ENCODE data around the gene ARSA.
"Not testable (repeated sequence)": the region's sequence is repeated elsewhere in the genome, so short reads cannot be mapped to it uniquely, and the experiment has no call there.

The ARSA gene

GRCh38 chr22:50608058-50608840 lies 19.7 kb downstream of the ARSA start:
- H3K4me1 Mint-ChIP-seq; H3K4me3 Mint-ChIP-seq; DNase-seq; H3K36me3 Mint-ChIP-seq; H3K27ac Mint-ChIP-seq; ATAC-seq (replicated peaks); H3K9me3 Mint-ChIP-seq: not testable (repeated sequence)
- peaks cover 69 to 88% of the 10 kb centered on the region in 2 donors for H3K27me3 Mint-ChIP-seq

- Mint-ChIP-seq H3K27me3 (peaks cover 70 to 88% of the 10 kb centered on the region in 2 donors), H3K4me3 (no peak overlapping the region), H3K4me1 (peaks cover 2 to 6% of the 10 kb centered on the region in 2 donors), H3K9me3 (no peaks in the 10 kb centered on the region), H3K36me3 (no peaks in the 10 kb centered on the region), H3K27ac (peak overlapping the region; percentile 61)
- ATAC-seq (replicated peaks) (no peak), DNase-seq (no peak)
These were observed 20.3 kb downstream of the ARSA start for GRCh38 chr22:50607659-50608020.

- DNase-seq = no peak
- Mint-ChIP-seq H3K27ac (peak overlapping the region; percentile 61), H3K4me1 (peaks cover 5 to 8% of the 10 kb centered on the region in 2 donors), H3K9me3 (no peaks in the 10 kb centered on the region), H3K27me3 (peaks cover 76 to 89% of the 10 kb centered on the region in 2 donors), H3K4me3 (no peak overlapping the region), H3K36me3 (no peaks in the 10 kb centered on the region)
- no peak for ATAC-seq (replicated peaks)
These were observed 20.9 kb downstream of the ARSA start for GRCh38 chr22:50606946-50607658.

GRCh38 chr22:50606165-50606945 lies 21.6 kb downstream of the ARSA start:
- no peaks in the 10 kb centered on the region for H3K9me3 Mint-ChIP-seq
- ATAC-seq (replicated peaks) = no peak

GRCh38 chr22:50605613-50606074 lies 22.3 kb downstream of the ARSA start:
- no peak overlapping the region for H3K27ac Mint-ChIP-seq

More at GRCh38 chr22:50606165-50606945, 21.6 kb downstream of the ARSA start:
- DNase-seq = no peak
- H3K27me3 Mint-ChIP-seq = peaks cover 80 to 89% of the 10 kb centered on the region in 2 donors
- peaks cover 7 to 15% of the 10 kb centered on the region in 2 donors for H3K4me1 Mint-ChIP-seq
- H3K36me3 Mint-ChIP-seq = no peaks in the 10 kb centered on the region
- H3K4me3 Mint-ChIP-seq = no peak overlapping the region
- no peak overlapping the region for H3K27ac Mint-ChIP-seq

GRCh38 chr22:50605002-50605612 lies 22.8 kb downstream of the ARSA start:
- H3K27ac Mint-ChIP-seq = no peak overlapping the region

More at GRCh38 chr22:50605613-50606074, 22.3 kb downstream of the ARSA start:
- DNase-seq (no peak), ATAC-seq (replicated peaks) (no peak)
- Mint-ChIP-seq H3K4me1 (peaks cover 7 to 15% of the 10 kb centered on the region in 2 donors), H3K27me3 (peaks cover 77 to 82% of the 10 kb centered on the region in 2 donors), H3K4me3 (no peak overlapping the region), H3K9me3 (no peaks in the 10 kb centered on the region), H3K36me3 (no peaks in the 10 kb centered on the region)

GRCh38 chr22:50604256-50605001 lies 23.5 kb downstream of the ARSA start:
- DNase-seq = no peak
- Mint-ChIP-seq H3K36me3 (peaks cover 4% of the 10 kb centered on the region in 2 donors), H3K27ac (no peak overlapping the region), H3K27me3 (peaks cover 73 to 79% of the 10 kb centered on the region in 2 donors), H3K9me3 (no peaks in the 10 kb centered on the region), H3K4me1 (peaks cover 11 to 20% of the 10 kb centered on the region in 2 donors), H3K4me3 (no peak overlapping the region)
- ATAC-seq (replicated peaks) = no peak

More at GRCh38 chr22:50605002-50605612, 22.8 kb downstream of the ARSA start:
- peaks cover 72 to 79% of the 10 kb centered on the region in 2 donors for H3K27me3 Mint-ChIP-seq
- peaks cover 7 to 15% of the 10 kb centered on the region in 2 donors for H3K4me1 Mint-ChIP-seq
- no peaks in the 10 kb centered on the region for H3K9me3 Mint-ChIP-seq
- ATAC-seq (replicated peaks) = no peak
- no peak overlapping the region for H3K4me3 Mint-ChIP-seq
- no peaks in the 10 kb centered on the region for H3K36me3 Mint-ChIP-seq
- no peak for DNase-seq

- Mint-ChIP-seq H3K27me3 (peaks cover 65 to 72% of the 10 kb centered on the region in 2 donors), H3K4me1 (peaks cover 11 to 20% of the 10 kb centered on the region in 2 donors), H3K27ac (no peak overlapping the region), H3K36me3 (peaks cover 4% of the 10 kb centered on the region in 2 donors), H3K4me3 (no peak overlapping the region), H3K9me3 (no peaks in the 10 kb centered on the region)
- DNase-seq = no peak
- no peak for ATAC-seq (replicated peaks)
These were observed 24.3 kb downstream of the ARSA start for GRCh38 chr22:50603511-50604255.

- no peak overlapping the region for H3K27ac Mint-ChIP-seq
- H3K27me3 Mint-ChIP-seq = peaks cover 61 to 71% of the 10 kb centered on the region in 2 donors
- no peak for DNase-seq
- H3K4me1 Mint-ChIP-seq = peaks cover 11 to 20% of the 10 kb centered on the region in 2 donors
- peak overlapping the region in 1 of 2 donors; percentile 60 for H3K4me3 Mint-ChIP-seq
- H3K36me3 Mint-ChIP-seq = peaks cover 7 to 8% of the 10 kb centered on the region in 2 donors
- no peaks in the 10 kb centered on the region for H3K9me3 Mint-ChIP-seq
- ATAC-seq (replicated peaks) = no peak
These were observed 25.6 kb downstream of the ARSA start for GRCh38 chr22:50602338-50602700.

GRCh38 chr22:50601669-50602337 lies 26.1 kb downstream of the ARSA start:
- Mint-ChIP-seq H3K9me3 (no peaks in the 10 kb centered on the region), H3K4me1 (peaks cover 11 to 20% of the 10 kb centered on the region in 2 donors), H3K4me3 (peak overlapping the region; percentile 60 to 64), H3K27ac (peak overlapping the region; percentile 33), H3K36me3 (peaks cover 12 to 13% of the 10 kb centered on the region in 2 donors), H3K27me3 (peaks cover 61 to 71% of the 10 kb centered on the region in 2 donors)
- DNase-seq (no peak), ATAC-seq (replicated peaks) (no peak)

GRCh38 chr22:50600967-50601668 lies 26.8 kb downstream of the ARSA start:
- no peaks in the 10 kb centered on the region for H3K9me3 Mint-ChIP-seq
- DNase-seq (no peak), ATAC-seq (replicated peaks) (no peak)
- peaks cover 11 to 20% of the 10 kb centered on the region in 2 donors for H3K4me1 Mint-ChIP-seq
- peak overlapping the region in 1 of 2 donors; percentile 64 for H3K4me3 Mint-ChIP-seq
- peaks cover 56 to 66% of the 10 kb centered on the region in 2 donors for H3K27me3 Mint-ChIP-seq
- no peak overlapping the region for H3K27ac Mint-ChIP-seq
- H3K36me3 Mint-ChIP-seq = peaks cover 14 to 19% of the 10 kb centered on the region in 2 donors

- Mint-ChIP-seq H3K27me3 (peaks cover 51 to 60% of the 10 kb centered on the region in 2 donors), H3K27ac (peak within 1 kb of the TSS; percentile 31)
- ATAC-seq (replicated peaks) = peak; percentile 24 to 33
These were observed 27.4 kb downstream of the ARSA start, which contains the start of gene MAPK8IP2 for GRCh38 chr22:50600538-50600937. MAPK8IP2 (plus strand) TSS chr22:50600793; CDS start chr22:50600819, 26 bp downstream.

More at GRCh38 chr22:50600538-50600937, 27.4 kb downstream of the ARSA start, which contains the start of gene MAPK8IP2:
- no peaks in the 10 kb centered on the region for H3K9me3 Mint-ChIP-seq
- peaks cover 11 to 20% of the 10 kb centered on the region in 2 donors for H3K4me1 Mint-ChIP-seq
- H3K4me3 Mint-ChIP-seq = peak within 1 kb of the TSS; percentile 60 to 64
- no peak for DNase-seq
- peaks cover 14 to 19% of the 10 kb centered on the region in 2 donors for H3K36me3 Mint-ChIP-seq

Data from stimulated activated naive B cell treated with anti-CD40 and anti-IgM and Interleukin-4, amounts not matched to agents 10 μg/mL and 1 μg/mL and 100 μg/mL, for 72 hours (primary cell).